Activated CD4-positive, alpha-beta memory T cell treated with anti-CD3 and anti-CD28 coated beads for 36 hours (primary cell): ENCODE results near the gene FAM25A. TPM values are rescaled to one million over a fixed set of nuclear protein-coding genes. Genes with fewer than 3 reads are reported as not detected.
"Not testable (repeated sequence)": the region's sequence is repeated elsewhere in the genome, so short reads cannot be mapped to it uniquely, and the experiment has no call there.

Source experiments
- CTCF ChIA-PET: fragments of 350-600 bp; sonication (Branson Sonifier 250); formaldehyde crosslinking; loops from one replicate; lab custom pipeline; 2021; ENCODE audit warnings: antibody characterized with exemption, inconsistent platforms; lab: Charles Lee
- POLR2A ChIA-PET: fragments of 350-600 bp; sonication (Branson Sonifier 250); formaldehyde crosslinking; loops from one replicate; lab custom pipeline; 2021; ENCODE audit warnings: antibody characterized with exemption; lab: Charles Lee
- DNase-seq: peaks from one replicate; pipeline ENCODE4 v3.0.0-alpha.2; 2020
- H3K27ac Mint-ChIP-seq: one replicate; pipeline ENCODE4 v1.8.0; 2021; ENCODE audit warnings: mixed read lengths
- H3K27me3 Mint-ChIP-seq: one replicate; pipeline ENCODE4 v1.8.0; 2021; ENCODE audit warnings: mixed read lengths
- H3K36me3 Mint-ChIP-seq: one replicate; pipeline ENCODE4 v1.8.0; 2021; ENCODE audit warnings: mixed read lengths
- H3K4me1 Mint-ChIP-seq: one replicate; pipeline ENCODE4 v1.8.0; 2021; ENCODE audit warnings: low read depth, mixed read lengths
- H3K4me3 Mint-ChIP-seq: one replicate; pipeline ENCODE4 v1.8.0; 2021; ENCODE audit warnings: mild to moderate bottlenecking, mixed read lengths
- H3K9me3 Mint-ChIP-seq: one replicate; pipeline ENCODE4 v1.8.0; 2021; ENCODE audit warnings: mixed read lengths
- intact Hi-C: fragments of 100-400 bp; cut with micrococcal nuclease; formaldehyde crosslinking; loops from one replicate; pipeline ENCODE4 v1.15.1; 2023
- total RNA-seq, 2 experiments: library from RNA; stranded (reverse); gene quantifications; one replicate each; pipeline ENCODE4 v1.2.3, GENCODE V29; 2021

Gene FAM25A
- total RNA-seq, result not detected

DNA sequence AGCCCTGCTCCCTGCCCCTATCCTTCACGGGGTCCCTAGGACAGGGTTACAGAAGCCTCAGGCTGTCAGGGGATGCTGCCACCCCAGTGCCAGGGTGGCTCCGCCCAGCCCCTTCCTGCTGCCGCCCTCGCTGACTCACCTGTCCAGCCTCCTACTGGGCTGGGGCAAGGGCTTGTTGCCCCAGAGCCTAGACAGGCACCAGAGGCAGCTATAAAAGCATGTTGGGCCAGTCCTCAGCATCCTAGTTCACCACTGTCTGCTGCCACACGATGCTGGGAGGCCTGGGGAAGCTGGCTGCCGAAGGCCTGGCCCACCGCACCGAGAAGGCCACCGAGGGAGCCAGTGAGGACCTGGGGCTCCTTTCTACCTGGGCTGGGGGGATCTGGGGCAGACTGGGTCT, at the start of gene FAM25A:
FAM25A (plus strand) TSS at position 239 of the 400 bp plus-strand sequence; CDS start at position 270, 31 bp downstream.
- CTCF ChIA-PET, intact Hi-C loops, H3K27me3 Mint-ChIP-seq, POLR2A ChIA-PET, H3K4me1 Mint-ChIP-seq, H3K9me3 Mint-ChIP-seq, H3K27ac Mint-ChIP-seq, DNase-seq, H3K4me3 Mint-ChIP-seq, H3K36me3 Mint-ChIP-seq: not testable (repeated sequence)

DNA sequence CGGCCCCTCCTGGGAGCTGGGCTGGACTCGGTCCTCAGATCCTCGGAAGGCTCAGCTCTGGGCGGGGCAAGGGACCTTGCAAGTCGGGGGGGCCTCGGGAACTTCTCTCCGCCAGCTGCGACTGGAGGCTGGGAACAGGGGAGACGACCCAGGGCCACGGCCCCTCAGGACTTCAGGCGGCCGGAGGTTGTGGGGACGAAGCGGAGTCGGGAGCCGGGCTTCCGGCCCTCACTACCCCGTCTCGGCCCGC, 49.2 kb upstream of the FAM25A start:
- peak overlapping the region; percentile 0 for H3K27ac Mint-ChIP-seq

DNA sequence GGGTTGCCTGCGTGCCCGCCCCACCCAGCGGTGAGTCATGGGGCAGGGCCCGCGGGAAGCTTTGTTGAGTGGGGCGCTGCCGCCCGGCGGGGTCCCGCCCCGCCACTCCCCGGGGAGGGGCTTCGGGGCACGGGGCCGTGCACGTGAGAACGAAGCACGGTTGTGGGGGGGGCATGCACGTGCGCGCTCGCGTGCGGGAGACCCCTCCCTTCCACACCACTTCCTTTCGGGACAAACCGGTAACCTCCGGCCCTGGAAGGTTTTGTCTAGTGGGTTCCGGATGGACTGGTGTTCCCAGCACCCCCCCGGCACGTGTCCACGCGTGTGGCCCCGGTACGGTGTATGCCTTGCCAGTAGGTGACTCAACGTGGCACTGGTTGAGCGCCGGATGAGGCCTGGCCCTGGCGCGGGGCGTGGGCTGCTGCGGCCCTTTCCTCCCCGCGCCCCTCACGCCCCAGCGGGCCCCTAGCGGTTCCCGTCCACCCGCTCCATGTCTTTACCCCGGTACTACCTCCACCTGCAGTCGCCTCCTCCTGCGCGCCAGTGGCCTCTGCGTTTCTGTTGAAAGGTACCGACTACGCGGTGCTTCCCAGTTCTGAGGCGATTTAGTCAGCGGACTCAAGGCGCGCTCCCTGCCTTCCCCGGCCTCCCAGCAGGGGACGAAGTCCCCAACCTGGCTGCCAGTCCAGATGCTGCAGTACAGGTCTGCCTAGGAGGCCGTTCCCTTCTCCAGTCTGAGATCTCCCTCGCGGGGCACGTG, 48.7 kb upstream of the FAM25A start:
- Mint-ChIP-seq H3K9me3 (no peaks in the 10 kb centered on the region), H3K27me3 (peaks cover 2% of the 10 kb centered on the region), H3K4me1 (peaks cover 22% of the 10 kb centered on the region), H3K27ac (peak overlapping the region; percentile 58), H3K4me3 (peak overlapping the region; percentile 71), H3K36me3 (no peaks in the 10 kb centered on the region)
- CTCF ChIA-PET, result interaction anchor here (0.9 to 2.6 kb wide), 2 partner anchors 11 to 32 kb away, joined by 3 to 16 read pairs; no protein-coding TSS in a partner anchor
- intact Hi-C loops, result loop anchor here (1.0 kb wide), 1 partner anchor 123 kb away; the partner anchor contains the start of gene GLUD1
- POLR2A ChIA-PET, result no interaction called here
- peak; percentile 89 for DNase-seq

More for the DNA sequence above, 49.2 kb upstream of the FAM25A start:
- Mint-ChIP-seq H3K4me1 (peaks cover 27% of the 10 kb centered on the region), H3K27me3 (peaks cover 2% of the 10 kb centered on the region), H3K9me3 (no peaks in the 10 kb centered on the region), H3K36me3 (no peaks in the 10 kb centered on the region), H3K4me3 (peak overlapping the region; percentile 58)
- CTCF ChIA-PET, result interaction anchor here (0.9 to 2.6 kb wide), 2 partner anchors 10 to 31 kb away, joined by 3 to 16 read pairs; no protein-coding TSS in a partner anchor
- intact Hi-C loops, result loop anchor here (1.0 kb wide), 1 partner anchor 123 kb away; the partner anchor contains the start of gene GLUD1
- POLR2A ChIA-PET, result no interaction called here
- DNase-seq, result no peak

DNA sequence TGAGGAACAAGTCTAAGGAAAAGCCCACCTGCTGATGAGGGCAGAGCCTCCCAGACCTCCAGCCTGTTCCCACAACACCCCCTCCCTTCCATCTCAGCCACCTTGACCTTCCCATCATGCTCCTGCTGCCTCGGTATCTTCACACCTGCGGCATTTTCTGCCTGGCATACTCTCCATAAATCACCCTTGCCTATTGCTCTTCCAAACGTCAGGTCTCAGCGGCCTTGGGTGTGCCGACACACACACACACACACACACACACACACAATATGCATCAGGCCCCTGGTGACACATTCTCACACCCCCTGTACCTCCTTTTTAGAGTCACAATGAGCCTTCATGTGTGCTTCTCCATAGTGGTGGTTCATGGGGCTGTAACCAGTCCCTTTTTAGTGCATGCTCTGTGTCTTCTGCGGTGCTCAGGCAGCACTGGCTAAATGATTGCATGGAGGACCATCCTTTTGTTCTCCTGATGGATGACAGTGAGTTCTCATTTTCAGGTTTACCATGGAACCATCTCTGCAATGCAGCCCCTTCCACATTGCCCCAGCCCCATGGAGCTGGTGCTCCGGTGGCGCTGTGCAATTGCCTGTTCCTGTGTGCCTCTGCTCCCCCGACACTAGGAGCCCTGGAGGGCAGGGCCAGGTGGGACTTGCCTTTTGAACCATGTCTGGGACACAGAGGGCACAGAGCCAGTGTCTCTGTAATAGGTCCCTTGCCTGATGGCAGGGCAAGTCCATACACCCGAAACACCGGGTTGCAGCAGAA, 47.3 kb upstream of the FAM25A start:
- Mint-ChIP-seq H3K36me3 (no peaks in the 10 kb centered on the region), H3K4me1 (peaks cover 12% of the 10 kb centered on the region), H3K27me3 (peaks cover 2% of the 10 kb centered on the region), H3K4me3 (peak overlapping the region; percentile 0), H3K27ac (no peak overlapping the region), H3K9me3 (no peaks in the 10 kb centered on the region)
- intact Hi-C loops, result no loop called here
- DNase-seq, result no peak
- POLR2A ChIA-PET, result no interaction called here
- CTCF ChIA-PET, result no interaction called here

DNA sequence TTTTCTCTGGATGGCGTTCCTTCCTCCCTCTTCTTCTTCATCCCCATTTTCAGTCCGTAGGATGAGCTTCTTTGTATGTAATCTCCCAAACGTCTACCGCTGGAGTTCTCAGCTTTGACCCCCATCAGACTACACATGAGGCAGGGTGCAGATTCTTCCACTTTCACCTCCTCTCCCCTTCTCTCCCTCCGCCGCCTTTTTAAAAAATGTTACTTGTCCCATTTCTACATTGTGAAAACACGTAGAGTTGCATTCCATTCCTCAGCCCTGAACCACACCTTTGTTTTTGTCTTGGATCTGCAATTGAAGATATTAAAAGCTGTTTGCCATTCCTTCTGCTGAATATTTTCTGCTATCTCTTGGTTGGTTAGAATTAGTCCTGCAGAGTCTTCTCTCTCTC, 45.6 kb upstream of the FAM25A start:
- POLR2A ChIA-PET, result interaction anchor here (0.6 kb wide), 1 partner anchor 20 kb away, joined by 3 read pairs; no protein-coding TSS in a partner anchor
- Mint-ChIP-seq H3K36me3 (no peaks in the 10 kb centered on the region), H3K9me3 (no peaks in the 10 kb centered on the region), H3K4me1 (peaks cover 12% of the 10 kb centered on the region), H3K27me3 (peaks cover 2% of the 10 kb centered on the region), H3K4me3 (no peak overlapping the region), H3K27ac (no peak overlapping the region)
- CTCF ChIA-PET, result interaction anchor here (1.2 to 2.0 kb wide), 2 partner anchors 8 to 14 kb away, joined by 3 to 7 read pairs; no protein-coding TSS in a partner anchor
- no peak for DNase-seq
- intact Hi-C loops, result no loop called here

DNA sequence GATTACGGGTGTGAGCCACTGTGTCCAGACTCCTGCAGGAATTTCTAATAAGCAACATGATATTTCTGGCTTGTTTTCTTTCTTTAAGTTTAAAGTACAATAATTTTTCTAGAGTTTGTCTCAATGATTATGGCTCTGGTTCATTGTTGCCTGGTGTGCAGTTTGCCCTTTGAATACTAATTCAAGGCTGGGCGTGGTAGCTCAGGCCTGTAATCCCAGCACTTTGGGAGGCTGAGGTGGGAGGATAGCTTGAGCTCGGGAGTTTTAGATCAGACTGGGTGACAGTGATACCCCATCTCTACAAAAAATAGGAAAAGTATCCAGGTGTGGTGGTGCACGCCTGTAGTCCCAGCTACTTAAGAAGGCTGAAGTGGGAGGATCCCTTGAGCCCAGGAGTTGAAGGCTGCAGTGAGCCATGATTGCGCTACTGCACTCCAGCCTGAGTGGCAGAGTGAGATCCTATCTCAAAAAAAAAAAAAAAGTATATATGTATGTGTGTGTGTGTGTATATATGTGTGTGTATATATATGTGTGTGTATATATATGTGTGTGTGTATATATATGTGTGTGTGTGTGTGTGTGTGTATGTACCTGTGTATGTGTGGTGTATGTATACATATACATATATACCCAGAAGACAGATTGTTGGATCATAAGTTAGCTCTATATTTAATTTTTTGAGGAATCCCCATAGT, 43.6 kb upstream of the FAM25A start:
- no peak overlapping the region for H3K4me3 Mint-ChIP-seq
- intact Hi-C loops, result no loop called here
- POLR2A ChIA-PET, result no interaction called here
- no peaks in the 10 kb centered on the region for H3K9me3 Mint-ChIP-seq
- no peaks in the 10 kb centered on the region for H3K27me3 Mint-ChIP-seq
- H3K4me1 Mint-ChIP-seq, result peaks cover 5% of the 10 kb centered on the region
- H3K27ac Mint-ChIP-seq, result no peak overlapping the region
- no peak for DNase-seq
- CTCF ChIA-PET, result interaction anchor here (1.1 to 2.0 kb wide), 3 partner anchors 10 to 16 kb away, joined by 3 to 7 read pairs (median 5); no protein-coding TSS in a partner anchor
- H3K36me3 Mint-ChIP-seq, result no peaks in the 10 kb centered on the region

DNA sequence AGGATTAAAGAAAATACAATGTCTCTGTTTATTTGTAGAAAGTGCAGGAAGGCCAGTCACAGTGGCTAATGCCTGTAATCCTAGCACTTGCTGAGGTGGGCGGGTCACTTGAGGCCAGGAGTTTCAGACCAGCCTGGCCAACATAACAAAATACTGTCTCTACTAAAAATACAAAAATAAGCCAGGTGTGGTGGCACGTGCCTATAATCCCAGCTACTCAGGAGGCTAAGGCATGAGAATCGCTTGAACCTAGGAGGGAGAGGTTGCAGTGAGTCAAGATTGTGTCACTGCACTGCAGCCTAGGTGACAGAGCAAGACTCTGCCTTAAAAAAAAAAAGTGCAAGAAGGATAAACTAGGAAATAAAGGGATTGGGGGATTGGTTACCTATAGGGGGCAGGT, 41.6 kb upstream of the FAM25A start:
- H3K4me1 Mint-ChIP-seq, CTCF ChIA-PET: not testable (repeated sequence)

DNA sequence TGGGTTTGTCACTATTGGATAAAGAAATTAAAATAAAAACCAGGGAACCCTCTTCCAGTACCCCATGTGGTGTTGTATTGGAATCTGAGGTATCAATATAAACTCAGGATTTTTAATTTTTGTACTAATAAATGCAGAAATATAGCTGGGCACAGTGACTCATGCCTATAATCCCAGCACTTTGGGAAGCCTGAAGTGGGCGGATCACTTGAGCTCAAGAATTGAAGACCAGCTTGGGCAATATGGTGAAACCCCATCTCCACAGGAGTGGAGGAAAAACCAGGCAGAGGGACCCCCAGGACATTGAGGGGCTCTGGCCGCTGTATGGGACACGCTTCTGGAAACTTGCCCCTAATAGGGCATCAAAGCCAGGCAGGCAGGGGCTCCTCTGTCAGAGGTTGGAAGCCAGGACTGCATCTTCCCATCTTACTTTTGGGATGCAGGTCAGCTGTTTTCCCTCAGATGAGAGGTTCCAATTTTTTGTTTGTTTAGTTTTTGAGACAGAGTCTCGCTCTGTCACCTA, 40.7 kb upstream of the FAM25A start:
- no peak for DNase-seq
- Mint-ChIP-seq H3K4me1 (no peaks in the 10 kb centered on the region), H3K27ac (no peak overlapping the region), H3K9me3 (no peaks in the 10 kb centered on the region), H3K27me3 (no peaks in the 10 kb centered on the region), H3K4me3 (no peak overlapping the region), H3K36me3 (no peaks in the 10 kb centered on the region)
- intact Hi-C loops, result no loop called here
- ChIA-PET POLR2A (no interaction called here), CTCF (interaction anchor here (1.0 kb wide), 1 partner anchor 19 kb away, joined by 3 read pairs; no protein-coding TSS in a partner anchor)

More for the DNA sequence above, 41.6 kb upstream of the FAM25A start:
- DNase-seq, H3K27me3 Mint-ChIP-seq, H3K9me3 Mint-ChIP-seq, H3K36me3 Mint-ChIP-seq, H3K4me3 Mint-ChIP-seq, H3K27ac Mint-ChIP-seq, POLR2A ChIA-PET, intact Hi-C loops: not testable (repeated sequence)

DNA sequence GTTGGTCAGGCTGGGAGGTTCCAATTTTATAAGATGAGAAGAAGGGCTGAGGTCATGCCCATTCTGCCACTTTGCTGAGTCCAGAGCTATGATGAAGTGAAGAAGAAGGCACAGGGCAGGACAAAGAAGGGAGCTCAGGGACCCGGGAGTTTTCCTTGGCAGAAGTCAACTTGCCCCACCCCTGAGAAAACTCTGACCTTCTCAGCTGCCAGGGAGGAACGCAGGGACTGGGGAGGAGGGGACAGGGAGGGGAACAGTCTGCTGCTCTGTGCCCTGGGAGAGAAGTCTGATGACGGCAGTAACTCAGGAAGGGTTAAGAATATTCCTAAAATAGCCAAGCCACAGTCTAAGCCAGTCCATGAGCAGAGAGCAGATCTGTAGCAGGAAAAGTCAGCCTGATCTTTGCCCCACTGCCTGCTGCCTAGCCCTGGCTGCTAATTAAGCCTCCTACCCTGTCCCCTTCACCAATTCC, 40.1 kb upstream of the FAM25A start:
- CTCF ChIA-PET, result interaction anchor here (1.0 kb wide), 1 partner anchor 20 kb away, joined by 3 read pairs; no protein-coding TSS in a partner anchor
- H3K27ac Mint-ChIP-seq, result no peak overlapping the region
- POLR2A ChIA-PET, result no interaction called here

DNA sequence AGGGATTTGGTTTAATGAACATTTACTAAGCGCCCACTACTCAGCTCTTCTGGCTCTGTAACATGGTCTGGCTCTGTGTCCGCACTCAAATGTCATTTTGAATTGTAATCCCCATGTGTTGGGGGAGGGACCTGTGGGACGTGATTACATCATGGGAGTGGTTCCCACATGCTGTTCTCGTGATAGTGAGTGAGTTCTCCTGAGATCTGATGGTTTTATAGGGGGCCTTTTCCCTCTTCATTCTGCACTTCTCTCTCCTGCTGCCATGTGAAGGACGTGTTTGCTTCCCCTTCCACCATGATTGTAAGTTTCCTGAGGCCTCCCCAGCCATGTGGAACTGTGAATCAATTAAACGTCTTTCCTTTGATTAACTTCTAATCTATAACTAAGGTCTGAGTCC, 39.1 kb upstream of the FAM25A start:
- not testable (repeated sequence) for H3K27ac Mint-ChIP-seq

More for the DNA sequence above, 40.1 kb upstream of the FAM25A start:
- DNase-seq, result no peak
- no peaks in the 10 kb centered on the region for H3K27me3 Mint-ChIP-seq
- intact Hi-C loops, result no loop called here
- no peaks in the 10 kb centered on the region for H3K9me3 Mint-ChIP-seq
- H3K4me1 Mint-ChIP-seq, result no peaks in the 10 kb centered on the region
- H3K4me3 Mint-ChIP-seq, result no peak overlapping the region
- H3K36me3 Mint-ChIP-seq, result no peaks in the 10 kb centered on the region

DNA sequence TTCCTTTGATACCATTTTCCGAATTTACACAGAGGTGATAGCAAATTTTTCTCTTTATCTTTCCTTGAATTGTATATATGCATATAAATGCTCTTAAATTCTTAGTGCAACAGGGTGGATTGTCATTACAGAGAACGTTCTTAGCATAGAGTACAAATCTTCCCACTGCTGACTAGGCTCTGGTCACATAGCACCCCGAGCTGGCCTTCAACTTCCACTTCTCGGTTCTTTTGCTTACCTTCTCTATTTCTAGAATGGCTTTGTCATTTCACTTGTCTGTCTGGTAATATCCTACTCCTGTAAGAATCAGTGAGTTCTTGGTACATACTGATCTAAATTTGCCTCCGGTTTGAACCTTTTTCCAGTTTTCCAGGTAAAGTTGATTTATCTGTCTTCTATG, 38.4 kb upstream of the FAM25A start:
- Mint-ChIP-seq H3K36me3 (no peaks in the 10 kb centered on the region), H3K4me1 (no peaks in the 10 kb centered on the region), H3K27ac (no peak overlapping the region), H3K27me3 (no peaks in the 10 kb centered on the region), H3K4me3 (no peak overlapping the region), H3K9me3 (no peaks in the 10 kb centered on the region)
- intact Hi-C loops, result no loop called here
- POLR2A ChIA-PET, result no interaction called here
- CTCF ChIA-PET, result no interaction called here
- no peak for DNase-seq

More for the DNA sequence above, 39.1 kb upstream of the FAM25A start:
- H3K27me3 Mint-ChIP-seq, H3K9me3 Mint-ChIP-seq, H3K4me1 Mint-ChIP-seq, POLR2A ChIA-PET, CTCF ChIA-PET, H3K36me3 Mint-ChIP-seq, intact Hi-C loops, DNase-seq, H3K4me3 Mint-ChIP-seq: not testable (repeated sequence)
